Measurements from ENCODE around the gene TRIM15. TPM values are rescaled to one million over a fixed set of nuclear protein-coding genes. Genes with fewer than 3 reads are reported as not detected.
A peak's percentile ranks its signal among the peaks of the same experiment; 100 is the strongest.

TRIM15 gene
- total and polyA plus RNA-seq, 2 of the 4 experiments (the other 2 are of a cell fraction): not detected

GRCh38 chr6:30131947-30132497 is 31.3 kb upstream of the TRIM15 start:
- no peaks in the 10 kb centered on the region for H3K36me3 ChIP-seq (ENCODE audit: control insufficient read depth, insufficient read depth, low read length)
- H3K27me3 ChIP-seq (ENCODE audit: control insufficient read depth, insufficient read depth, low read length): peaks cover 44% of the 10 kb centered on the region
- ChIA-PET POLR2A (ENCODE audit: unreplicated experiment) (no interaction called here), CTCF (interaction anchor here (0.9 to 6.1 kb wide), 4 partner anchors 11 to 30 kb away, joined by 3 to 54 read pairs (median 21); no protein-coding TSS in a partner anchor)
- no peak overlapping the region for H3K27ac ChIP-seq (ENCODE audit: insufficient read depth, low read length)
- no peak overlapping the region for H2AK5ac ChIP-seq (ENCODE audit: low read depth, low read length)
- H3K18ac ChIP-seq (ENCODE audit: low read depth, low read length): no peak overlapping the region
- dilution Hi-C loops (cut with HindIII; ENCODE audit: low sequenced_read_pairs, unreplicated experiment) (no loop called here), intact Hi-C loops (cut with micrococcal nuclease) (loop anchor here (1.0 to 2.0 kb wide), 4 partner anchors 29 to 427 kb away; partner anchors contain the start of gene PPP1R11), in situ Hi-C loops (cut with MboI; ENCODE audit: low sequenced_read_pairs) (loop anchor here (10.0 kb wide), 1 partner anchor 287 kb away; no protein-coding TSS in a partner anchor)
- ATAC-seq (ENCODE audit: low read depth): no peak
- H3K9me1 ChIP-seq (ENCODE audit: insufficient read depth, low read length): no peaks in the 10 kb centered on the region
- H3K56ac ChIP-seq (ENCODE audit: extremely low read depth, insufficient read depth, low read length): no peak overlapping the region
- H3K4me1 ChIP-seq (ENCODE audit: control insufficient read depth, insufficient read depth, low read length): no peaks in the 10 kb centered on the region
- H3K4me2 ChIP-seq (ENCODE audit: low read depth, low read length): no peak overlapping the region
- H4K5ac ChIP-seq (ENCODE audit: low read depth, low read length): no peak overlapping the region
- H4K91ac ChIP-seq (ENCODE audit: insufficient read depth, low read depth, low read length): no peak overlapping the region
- no peaks in the 10 kb centered on the region for H3K79me1 ChIP-seq (ENCODE audit: low read depth in 1 of 2, low read length in 2 of 2)
- no peak overlapping the region for H3K9ac ChIP-seq (ENCODE audit: low read depth, low read length)
- H3K23ac ChIP-seq (ENCODE audit: low read depth, low read length): no peak overlapping the region
- no peak overlapping the region for H3K14ac ChIP-seq (replicated peaks; ENCODE audit: low read depth, low read length)
- BruUV-seq (replicated peaks): no TSS peak
- no peaks in the 10 kb centered on the region for H3K9me3 ChIP-seq (ENCODE audit: control insufficient read depth, insufficient read depth, low read length)
- H2AFZ ChIP-seq (replicated peaks; ENCODE audit: low read length, poor library complexity): no peak overlapping the region
- DNase-seq: no peak
- H2BK5ac ChIP-seq (ENCODE audit: low read depth, low read length, poor library complexity, severe bottlenecking): no peak overlapping the region
- no peak overlapping the region for H3K4me3 ChIP-seq (ENCODE audit: insufficient read depth, low read depth, low read length)
- no peak overlapping the region for H2AK9ac ChIP-seq (replicated peaks; ENCODE audit: low read depth, low read length, poor library complexity)
- no peak overlapping the region for H2BK120ac ChIP-seq (ENCODE audit: low read depth, low read length)
- no peak for TF ChIP-seq NFE2L2 (IDR thresholded peaks at IDR 0.05; ENCODE audit: low read depth, low read length)
- peak; percentile 39; the same call in 1 of the 2 replicates for TF ChIP-seq MAFK (IDR thresholded peaks at IDR 0.05; ENCODE audit: low read depth, low read length)
- no CpG with 5 or more reads among the region's 2 CpGs for WGBS, 2 experiments (ENCODE audit: extremely low coverage in 2 of 2, insufficient read length in 1 of 2)
- H3K4ac ChIP-seq (ENCODE audit: low read depth, low read length): no peak overlapping the region
- no peak overlapping the region for H2BK20ac ChIP-seq (ENCODE audit: low read depth, low read length)
- H2BK15ac ChIP-seq (ENCODE audit: low read depth, low read length): no peak overlapping the region
- H4K20me1 ChIP-seq (ENCODE audit: insufficient read depth, low read length): no peaks in the 10 kb centered on the region
- H4K8ac ChIP-seq (ENCODE audit: low read depth in 2 of 2, low read length in 2 of 2): no peak overlapping the region
